ENCODE data around the gene PGP.
"Not testable (repeated sequence)": the region's sequence is repeated elsewhere in the genome, so short reads cannot be mapped to it uniquely, and the experiment has no call there.

The PGP gene

DNA sequence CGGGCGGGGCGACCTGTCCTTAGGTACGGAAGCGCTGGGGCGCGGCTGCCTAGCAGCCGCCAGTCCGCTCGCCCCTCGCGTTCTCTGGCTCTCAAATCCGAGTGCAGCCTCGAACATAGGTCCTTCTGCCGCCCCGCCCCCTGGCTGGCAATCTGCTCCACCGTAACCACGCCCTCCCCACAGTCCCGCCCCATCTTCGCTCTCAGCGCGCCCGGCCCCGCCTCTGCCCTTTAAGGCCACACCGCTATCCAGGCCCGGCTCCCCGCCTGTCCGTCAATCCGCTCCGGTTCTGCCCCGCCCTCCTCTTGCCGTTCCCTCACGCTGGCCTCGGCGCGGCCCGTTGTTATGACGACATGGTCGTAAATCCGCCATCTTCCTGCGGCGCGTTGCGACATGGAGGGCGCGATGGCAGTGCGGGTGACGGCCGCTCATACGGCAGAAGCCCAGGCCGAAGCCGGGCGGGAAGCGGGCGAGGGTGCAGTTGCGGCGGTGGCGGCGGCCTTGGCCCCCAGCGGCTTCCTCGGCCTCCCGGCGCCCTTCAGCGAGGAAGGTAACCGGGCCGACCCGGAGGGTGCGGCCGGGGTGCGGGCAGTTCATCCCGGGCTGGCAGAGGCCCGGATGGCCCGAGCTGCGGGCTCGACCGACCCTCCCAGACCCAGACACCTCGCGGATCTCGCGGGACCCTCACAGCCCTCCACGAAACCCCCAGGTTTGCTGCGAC is 8.7 kb upstream of the PGP start, which contains the start of gene E4F1:
E4F1 (plus strand) TSS at position 371 of the 721 bp plus-strand sequence; CDS start at position 394, 23 bp downstream.
- peak; percentile 96 to 99 for DNase-seq (ENCODE audit: low read depth in 2 of 2)

- no peak for DNase-seq (ENCODE audit: low read depth in 2 of 2)
Measured at GRCh38 chr16:2216330-2216729, 1.7 kb upstream of the PGP start.

GRCh38 chr16:2213817-2214718 is 572 bp downstream of the PGP start:
- no peak for DNase-seq (ENCODE audit: low read depth in 2 of 2)

- no peak for DNase-seq (ENCODE audit: low read depth in 2 of 2)
Measured at GRCh38 chr16:2212362-2213324, 2.0 kb downstream of the PGP start.

DNA sequence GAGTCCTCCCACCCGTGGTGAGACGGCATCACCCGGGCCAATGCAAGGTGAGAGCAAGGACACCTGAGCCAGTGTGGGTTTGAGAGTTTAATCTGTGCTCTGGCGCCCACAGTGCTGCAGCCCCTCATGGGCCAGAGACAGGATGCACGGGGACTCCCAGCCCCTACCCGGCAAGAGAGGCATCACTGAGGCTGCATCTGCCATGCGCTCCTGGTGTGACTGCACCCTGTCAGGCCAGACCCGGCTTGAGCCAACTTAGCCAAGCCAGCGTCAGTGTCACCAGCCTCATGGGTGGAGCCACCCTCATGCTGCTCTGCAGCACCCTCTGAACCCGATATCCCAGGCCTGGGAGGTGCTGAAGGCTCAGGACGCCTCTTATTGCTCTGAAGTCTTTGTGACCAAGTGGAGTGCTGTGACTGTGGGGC is 2.7 kb downstream of the PGP start:
- DNase-seq (ENCODE audit: low read depth in 2 of 2), result no peak

- DNase-seq (ENCODE audit: low read depth in 2 of 2), result no peak
Measured at GRCh38 chr16:2210386-2211365, 4.0 kb downstream of the PGP start, which contains the start of gene BRICD5. TSS of gene BRICD5 (minus strand) at chr16:2210863. CDS start at chr16:2210833, 30 bp downstream.

DNA sequence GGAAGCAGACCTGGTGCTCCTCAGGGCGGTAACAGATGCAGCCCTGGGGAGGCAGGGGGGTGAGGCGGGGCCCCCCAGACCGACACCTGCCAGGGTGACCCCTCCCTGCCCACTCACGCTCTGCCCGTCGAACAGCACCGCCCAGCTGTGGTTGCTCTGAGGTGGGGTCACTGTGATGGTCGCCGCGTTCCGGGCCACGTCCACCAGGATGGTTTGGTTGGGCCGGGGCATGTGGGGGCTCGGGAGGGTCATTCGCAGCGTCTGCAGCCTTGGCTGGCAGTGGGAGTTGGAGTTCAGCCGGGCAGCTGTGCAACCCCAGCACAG is 4.7 kb downstream of the PGP start:
- DNase-seq (ENCODE audit: low read depth in 2 of 2), result no peak

DNA sequence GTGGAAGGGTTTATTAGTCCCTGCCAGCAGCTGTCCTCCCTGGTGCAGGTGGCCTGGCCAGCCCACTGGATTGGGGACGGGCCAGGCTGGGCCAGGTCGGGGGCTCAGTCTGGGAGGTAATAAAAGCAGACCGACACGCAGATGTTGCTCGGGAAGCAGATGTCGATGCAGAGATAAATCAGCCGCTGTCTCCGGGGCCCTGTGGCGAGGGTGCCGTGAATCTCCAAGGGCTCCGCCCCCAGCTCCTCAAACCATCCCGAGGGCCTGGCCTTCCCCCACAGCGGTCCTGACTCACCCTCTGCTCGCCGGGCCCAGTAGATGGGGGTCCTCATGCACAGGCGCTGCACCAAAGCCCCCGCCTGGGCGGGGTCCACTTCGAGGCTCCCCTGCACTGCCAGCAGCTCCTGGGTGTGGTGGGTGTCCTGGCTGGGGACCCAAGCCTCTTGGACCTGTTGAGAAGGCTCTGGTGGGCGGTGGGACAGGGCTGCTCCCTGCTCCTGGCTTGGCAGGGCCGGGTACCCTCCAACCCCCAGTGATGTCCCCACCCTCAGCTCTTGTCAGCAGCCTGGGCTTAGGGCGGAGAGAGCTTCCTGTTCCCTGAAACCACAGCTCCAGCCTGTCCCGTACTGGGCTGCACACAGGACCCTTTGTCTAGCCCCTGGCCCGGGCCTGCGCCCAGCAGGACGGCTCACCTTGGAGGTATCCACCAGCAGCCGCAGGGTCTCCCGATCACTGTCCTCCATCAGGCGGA is 5.2 kb downstream of the PGP start:
- no peak for DNase-seq (ENCODE audit: low read depth in 2 of 2)

GRCh38 chr16:2208772-2209171 is 5.9 kb downstream of the PGP start:
- no peak for DNase-seq (ENCODE audit: low read depth in 2 of 2)

DNA sequence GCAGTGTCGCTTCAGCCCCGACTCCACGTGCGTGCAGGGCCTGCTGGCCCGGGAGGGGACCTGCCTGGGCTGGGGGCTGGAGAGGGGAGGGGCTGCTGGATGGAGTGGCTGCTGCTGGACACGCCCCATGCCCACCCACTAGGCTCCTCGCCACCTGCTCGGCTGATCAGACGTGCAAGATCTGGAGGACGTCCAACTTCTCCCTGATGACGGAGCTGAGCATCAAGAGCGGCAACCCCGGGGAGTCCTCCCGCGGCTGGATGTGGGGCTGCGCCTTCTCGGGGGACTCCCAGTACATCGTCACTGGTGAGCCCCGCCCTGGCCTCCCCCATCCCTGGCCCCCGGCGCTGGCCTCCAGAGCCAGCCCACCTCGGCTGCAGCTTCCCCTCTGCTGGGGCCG is 6.3 kb downstream of the PGP start:
- DNase-seq (ENCODE audit: low read depth in 2 of 2), result no peak

GRCh38 chr16:2207872-2208271 is 6.8 kb downstream of the PGP start:
- no peak for DNase-seq (ENCODE audit: low read depth in 2 of 2)

GRCh38 chr16:2206780-2207433 is 7.7 kb downstream of the PGP start:
- DNase-seq (ENCODE audit: low read depth in 2 of 2), result no peak

GRCh38 chr16:2206420-2206779 is 8.2 kb downstream of the PGP start:
- no peak for DNase-seq (ENCODE audit: low read depth in 2 of 2)

DNA sequence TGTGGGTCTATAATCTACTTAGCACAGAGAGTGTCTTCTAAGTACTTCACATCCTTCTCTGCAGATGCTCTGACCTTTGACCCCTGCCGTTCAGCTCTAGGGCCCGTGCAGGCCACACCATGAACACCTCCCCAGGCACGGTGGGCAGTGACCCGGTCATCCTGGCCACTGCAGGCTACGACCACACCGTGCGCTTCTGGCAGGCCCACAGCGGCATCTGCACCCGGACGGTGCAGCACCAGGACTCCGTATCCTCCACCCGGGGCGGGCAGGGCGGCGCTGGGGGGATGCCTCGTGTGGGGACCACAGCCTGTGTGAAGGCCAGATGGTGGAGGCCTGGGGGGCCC is 8.7 kb downstream of the PGP start:
- DNase-seq (ENCODE audit: low read depth in 2 of 2), result no peak

DNA sequence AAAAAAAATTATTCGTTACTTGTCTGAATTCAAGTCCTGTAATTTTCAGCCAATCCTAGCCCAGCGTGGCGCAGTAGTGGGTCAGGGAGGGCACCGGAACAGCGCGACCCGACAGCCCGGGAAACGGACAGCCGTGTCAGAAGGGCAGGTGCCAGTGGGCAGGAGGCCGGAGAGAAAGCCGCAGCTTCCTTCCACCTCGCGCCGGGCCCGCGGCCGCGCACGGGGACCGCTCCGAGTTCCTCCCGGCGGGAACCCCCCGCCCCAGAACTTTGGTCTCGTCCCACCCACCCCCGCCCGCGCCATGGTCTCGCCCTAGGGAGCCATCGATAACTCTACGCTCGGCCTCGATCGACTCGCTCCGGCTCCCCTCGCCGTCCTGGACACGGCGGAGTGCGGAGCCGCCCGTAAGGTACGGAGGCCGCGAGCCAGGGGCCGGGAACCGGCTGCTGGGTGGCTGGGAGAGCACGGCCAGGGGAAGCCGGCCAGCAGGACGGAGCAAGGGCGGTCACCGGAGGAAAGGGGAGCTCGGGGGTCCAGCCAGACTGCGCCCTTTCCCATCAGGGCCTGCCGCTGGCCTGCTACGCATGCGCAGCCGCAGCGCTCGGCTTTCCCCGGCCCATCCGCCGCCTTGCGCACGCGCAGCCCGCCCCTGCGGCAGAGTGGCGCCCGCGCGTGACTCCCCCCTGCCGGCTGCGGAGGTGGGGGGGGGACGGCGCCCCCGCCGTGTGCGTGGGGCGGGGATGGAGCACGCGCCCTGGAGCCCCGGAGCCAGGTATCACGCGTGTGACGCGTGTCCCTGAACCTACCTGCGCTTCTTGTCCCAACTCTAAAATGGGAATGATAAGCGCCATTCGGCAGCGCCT is 9.3 kb downstream of the PGP start, which contains the start of gene MLST8:
MLST8 (plus strand) TSS at position 351 of the 863 bp plus-strand sequence. CDS start 632 bp downstream, outside the sequence.
- DNase-seq (ENCODE audit: low read depth in 2 of 2), result peak; percentile 80 to 83

GRCh38 chr16:2204416-2205103 is 10.1 kb downstream of the PGP start:
- DNase-seq (ENCODE audit: low read depth in 2 of 2), result no peak

DNA sequence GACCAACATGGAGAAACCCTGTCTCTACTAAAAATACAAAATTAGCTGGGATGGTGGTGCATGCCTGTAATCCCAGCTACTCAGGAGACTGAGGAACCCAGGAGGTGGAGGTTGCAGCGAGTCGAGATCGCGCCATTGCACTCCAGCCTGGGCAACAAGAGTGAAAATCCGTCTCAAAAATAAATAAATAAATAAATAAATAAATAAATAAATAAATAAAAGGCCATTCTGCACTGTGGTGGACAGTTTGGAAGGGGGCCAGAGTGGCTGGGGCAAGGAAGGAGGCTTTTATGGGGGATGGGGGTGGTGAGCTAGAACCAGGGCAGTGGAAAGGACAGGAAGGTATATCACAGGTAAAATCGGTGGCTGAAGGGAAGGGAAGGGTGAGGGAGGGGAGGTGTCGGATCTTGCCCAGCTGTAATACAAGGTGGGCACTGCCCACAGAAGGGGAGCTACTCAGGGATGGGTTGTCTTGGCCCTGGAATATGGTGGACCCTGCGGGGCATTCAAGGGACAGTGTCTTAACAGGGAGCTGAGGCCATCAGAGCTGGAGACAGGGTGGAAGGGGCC is 11.4 kb downstream of the PGP start:
- not testable (repeated sequence) for DNase-seq (ENCODE audit: low read depth in 2 of 2)

All from activated CD8-positive, alpha-beta memory T cell treated with anti-CD3 and anti-CD28 coated beads for 4 hours (primary cell).